Ishikawa (cell line): ENCODE measurements around the gene FGF13.

Experiments used
- CREB1 ChIP-seq: IDR thresholded peaks from 2 replicates; pipeline ENCODE4 v1.6.1; 2012; ENCODE audit warnings: low read depth
- EGR1 ChIP-seq: IDR thresholded peaks from 2 replicates; pipeline ENCODE4 v1.6.1; 2012
- EP300 ChIP-seq: IDR thresholded peaks from 2 replicates; pipeline ENCODE4 v1.6.1; 2012; ENCODE audit warnings: borderline replicate concordance
- FOXM1 ChIP-seq: IDR thresholded peaks from 2 replicates; pipeline ENCODE4 v1.6.1; 2012; ENCODE audit warnings: low read depth, borderline replicate concordance
- MAX ChIP-seq: IDR thresholded peaks from 2 replicates; pipeline ENCODE4 v1.6.1; 2012
- NFIC ChIP-seq: IDR thresholded peaks from 2 replicates; pipeline ENCODE4 v1.6.1; 2012
- RAD21 ChIP-seq: IDR thresholded peaks from 2 replicates; pipeline ENCODE4 v1.6.1; 2012; ENCODE audit warnings: low read depth
- TAF1 ChIP-seq: IDR thresholded peaks from 2 replicates; pipeline ENCODE4 v1.6.1; 2012; ENCODE audit warnings: low read depth, mild to moderate bottlenecking
- TCF12 ChIP-seq: IDR thresholded peaks from 2 replicates; pipeline ENCODE4 v1.6.1; 2012; ENCODE audit warnings: low read depth
- YY1 ChIP-seq: IDR thresholded peaks from 2 replicates; pipeline ENCODE4 v1.6.1; 2012; ENCODE audit warnings: low read depth
- TF ChIP-seq, protein P1 (sequence below): IDR thresholded peaks from 2 replicates; pipeline ENCODE4 v1.6.1; 2012; ENCODE audit warnings: low read depth, mild to moderate bottlenecking

DNA sequence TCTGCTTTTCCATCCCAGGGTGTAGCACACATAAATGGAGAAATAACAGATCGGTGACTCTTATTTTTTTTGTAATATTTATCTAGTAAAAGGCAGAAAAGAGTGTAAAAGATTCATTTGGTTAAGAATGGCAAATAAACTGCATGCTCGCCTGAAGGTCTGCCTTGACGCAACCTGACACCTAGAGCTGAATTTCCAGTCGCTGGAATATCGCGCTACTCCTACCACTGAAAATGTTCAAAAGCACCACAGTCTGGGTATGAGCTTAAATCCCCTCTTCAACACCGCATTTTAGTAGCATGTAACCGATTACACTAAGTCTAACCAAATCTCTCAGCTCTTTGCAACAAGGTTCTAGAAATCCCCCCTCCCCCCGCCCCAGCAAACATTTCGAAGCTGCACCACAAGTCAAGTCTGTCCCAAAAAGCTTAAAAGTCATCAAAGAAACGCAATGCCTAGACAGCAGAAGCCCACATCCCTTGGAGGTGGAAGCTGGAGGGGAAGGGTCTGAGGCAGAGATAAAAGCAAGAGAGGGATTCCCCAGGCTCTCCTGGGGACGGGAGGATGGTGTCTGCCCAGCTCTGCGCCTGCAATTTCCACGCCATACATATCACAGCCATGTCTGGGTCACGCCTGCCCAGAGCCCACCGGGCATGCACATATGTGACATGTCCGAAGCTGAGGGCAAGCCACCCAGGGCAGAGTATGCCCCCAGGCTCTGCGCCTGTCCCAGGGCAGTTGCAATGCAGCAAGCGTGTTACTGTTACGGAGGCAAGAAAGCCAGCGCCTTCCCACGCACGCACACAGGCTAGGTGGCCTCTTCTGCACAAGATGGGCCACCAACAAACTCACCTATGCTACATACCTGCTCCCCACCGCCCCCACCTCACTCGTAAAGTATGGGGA lies 1.4 kb downstream of the FGF13 start:
- TF ChIP-seq TAF1 (no peak), MAX (no peak), CREB1 (no peak), YY1 (no peak), NFIC (no peak), FOXM1 (no peak), EP300 (no peak), RAD21 (no peak), TCF12 (no peak), EGR1 (no peak)
- TF ChIP-seq, protein P1, sequence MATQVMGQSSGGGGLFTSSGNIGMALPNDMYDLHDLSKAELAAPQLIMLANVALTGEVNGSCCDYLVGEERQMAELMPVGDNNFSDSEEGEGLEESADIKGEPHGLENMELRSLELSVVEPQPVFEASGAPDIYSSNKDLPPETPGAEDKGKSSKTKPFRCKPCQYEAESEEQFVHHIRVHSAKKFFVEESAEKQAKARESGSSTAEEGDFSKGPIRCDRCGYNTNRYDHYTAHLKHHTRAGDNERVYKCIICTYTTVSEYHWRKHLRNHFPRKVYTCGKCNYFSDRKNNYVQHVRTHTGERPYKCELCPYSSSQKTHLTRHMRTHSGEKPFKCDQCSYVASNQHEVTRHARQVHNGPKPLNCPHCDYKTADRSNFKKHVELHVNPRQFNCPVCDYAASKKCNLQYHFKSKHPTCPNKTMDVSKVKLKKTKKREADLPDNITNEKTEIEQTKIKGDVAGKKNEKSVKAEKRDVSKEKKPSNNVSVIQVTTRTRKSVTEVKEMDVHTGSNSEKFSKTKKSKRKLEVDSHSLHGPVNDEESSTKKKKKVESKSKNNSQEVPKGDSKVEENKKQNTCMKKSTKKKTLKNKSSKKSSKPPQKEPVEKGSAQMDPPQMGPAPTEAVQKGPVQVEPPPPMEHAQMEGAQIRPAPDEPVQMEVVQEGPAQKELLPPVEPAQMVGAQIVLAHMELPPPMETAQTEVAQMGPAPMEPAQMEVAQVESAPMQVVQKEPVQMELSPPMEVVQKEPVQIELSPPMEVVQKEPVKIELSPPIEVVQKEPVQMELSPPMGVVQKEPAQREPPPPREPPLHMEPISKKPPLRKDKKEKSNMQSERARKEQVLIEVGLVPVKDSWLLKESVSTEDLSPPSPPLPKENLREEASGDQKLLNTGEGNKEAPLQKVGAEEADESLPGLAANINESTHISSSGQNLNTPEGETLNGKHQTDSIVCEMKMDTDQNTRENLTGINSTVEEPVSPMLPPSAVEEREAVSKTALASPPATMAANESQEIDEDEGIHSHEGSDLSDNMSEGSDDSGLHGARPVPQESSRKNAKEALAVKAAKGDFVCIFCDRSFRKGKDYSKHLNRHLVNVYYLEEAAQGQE: no peak
